HG03439 (cell line): Measurements from ENCODE around the gene LAIR2.
"Not testable (repeated sequence)": the region's sequence is repeated elsewhere in the genome, so short reads cannot be mapped to it uniquely, and the experiment has no call there.

ENCODE experiments used
- ATAC-seq: cut with Tn5 transposase; IDR thresholded peaks from one replicate; pipeline ENCODE4 v1.9.1; 2021; ENCODE audit warnings: mild to moderate bottlenecking, moderate library complexity; ENCODE audit not compliant: unreplicated experiment

The LAIR2 gene

DNA sequence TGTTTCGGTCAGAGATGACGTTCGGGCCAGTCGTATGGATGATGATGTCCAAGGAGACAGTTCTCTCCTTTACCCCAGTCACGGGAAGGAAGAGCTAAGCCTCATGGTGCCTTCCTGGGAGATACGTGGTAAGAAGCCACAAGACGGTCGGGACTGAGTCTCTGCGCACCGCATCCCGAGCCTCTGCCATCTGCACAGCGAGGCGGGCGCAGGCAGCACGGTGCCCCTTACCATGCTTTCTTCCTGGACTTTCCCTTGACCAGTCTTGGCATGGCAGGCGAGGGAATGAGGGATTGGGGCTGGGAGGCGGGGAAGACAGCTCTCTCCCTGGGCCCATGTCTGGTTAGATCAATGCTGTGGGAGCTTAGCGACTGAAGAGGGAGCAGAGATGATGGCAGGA, 10.1 kb upstream of the LAIR2 start:
- ATAC-seq, result no peak

DNA sequence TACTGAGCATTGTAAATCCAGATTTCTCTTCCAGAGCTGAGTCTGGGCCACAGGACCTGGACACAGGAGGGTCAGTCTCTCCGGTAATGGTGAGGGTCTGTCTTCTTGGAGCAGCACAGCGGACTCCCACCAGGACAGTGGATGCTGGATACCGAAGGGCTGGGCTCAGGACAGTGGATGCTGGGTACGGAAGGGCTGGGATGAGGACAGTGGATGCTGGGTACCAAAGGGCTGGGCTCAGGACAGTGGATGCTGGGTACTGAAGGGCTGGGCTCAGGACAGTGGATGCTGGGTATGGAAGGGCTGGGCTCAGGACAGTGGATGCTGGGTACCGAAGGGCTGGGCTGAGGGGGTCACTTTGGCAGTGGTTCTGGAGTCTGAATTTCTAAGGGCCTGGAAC, 9.6 kb upstream of the LAIR2 start:
- ATAC-seq, result not testable (repeated sequence)

DNA sequence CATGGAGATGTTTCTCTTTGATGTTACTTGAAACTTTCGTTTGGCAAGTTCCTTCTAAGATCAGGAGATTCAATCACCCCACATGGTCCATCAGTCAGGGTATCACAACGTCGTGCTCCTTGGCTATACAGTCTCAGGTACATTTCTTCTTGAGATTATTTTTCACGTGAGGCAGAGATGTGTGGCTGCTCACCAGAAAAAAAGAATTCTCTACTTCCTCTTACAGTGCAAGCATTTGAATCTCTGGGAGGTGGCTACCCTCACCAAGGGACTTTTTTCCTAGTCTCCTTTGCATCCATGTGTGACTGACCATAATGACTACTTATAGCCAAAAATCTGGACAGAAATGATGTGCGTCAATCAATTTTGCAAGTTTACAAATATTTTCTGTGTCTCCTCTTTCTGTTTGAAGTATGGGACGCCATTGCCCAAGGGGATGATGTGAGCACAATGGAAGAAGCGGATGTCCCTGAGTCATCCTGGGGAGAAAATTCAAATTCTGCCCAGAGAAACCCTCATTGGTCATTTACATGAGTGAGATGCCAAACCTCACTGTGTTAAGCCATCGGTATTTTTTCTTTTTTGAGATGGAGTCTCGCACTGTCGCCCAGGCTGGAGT, 8.6 kb upstream of the LAIR2 start:
- no peak for ATAC-seq

DNA sequence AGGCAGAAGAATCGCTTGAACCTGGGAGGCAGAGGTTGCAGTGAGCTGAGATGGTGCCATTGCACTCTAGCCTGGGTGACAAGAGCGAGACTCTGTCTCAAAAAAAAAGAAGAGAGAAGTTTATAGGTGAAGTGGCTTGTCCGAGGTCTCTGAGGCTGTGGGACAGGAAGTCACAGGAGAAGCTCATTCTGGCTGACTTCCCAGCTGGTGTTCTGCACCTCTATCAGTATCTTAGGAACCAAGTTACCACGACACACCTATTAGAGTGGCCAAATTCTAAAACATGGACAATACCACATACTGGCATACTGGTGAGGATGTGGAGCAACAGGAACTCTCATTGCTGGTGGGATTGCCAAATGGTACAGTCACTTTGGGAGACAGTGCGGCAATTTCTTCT, 7.3 kb upstream of the LAIR2 start:
- not testable (repeated sequence) for ATAC-seq

DNA sequence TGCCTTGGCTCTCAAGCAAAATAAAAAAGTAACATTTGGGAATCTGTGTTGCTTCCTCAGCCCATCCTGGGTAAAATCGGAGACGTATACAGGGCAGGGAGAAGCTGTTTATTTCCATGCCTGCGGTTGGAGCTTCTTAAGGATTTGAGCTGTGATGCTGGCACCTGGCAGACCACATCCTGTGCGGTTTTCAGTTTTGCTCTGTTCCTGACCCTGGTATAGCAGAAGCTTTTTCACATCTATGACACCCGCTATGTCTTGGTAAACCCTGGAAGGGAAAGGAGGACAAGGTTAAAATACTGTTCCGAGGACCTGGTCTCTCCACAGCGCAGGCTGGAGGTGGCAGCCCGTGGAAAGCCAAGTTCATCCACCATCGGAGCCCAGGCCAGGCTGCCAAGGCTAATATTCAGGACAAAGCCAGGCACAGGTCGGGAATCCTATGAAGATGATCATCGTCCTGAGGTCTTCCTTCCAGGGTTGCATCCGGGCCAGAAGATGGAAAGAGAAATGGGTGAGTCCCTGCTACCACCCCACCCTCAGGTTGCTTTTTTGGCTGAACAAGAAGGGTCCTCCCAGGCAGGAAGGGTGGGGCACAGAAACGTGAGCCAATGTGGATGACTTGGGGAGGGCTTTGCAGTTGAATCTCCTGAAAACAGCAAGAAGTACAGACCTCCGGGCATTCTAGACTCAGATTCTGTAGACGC, 4.7 kb upstream of the LAIR2 start:
- not testable (repeated sequence) for ATAC-seq

DNA sequence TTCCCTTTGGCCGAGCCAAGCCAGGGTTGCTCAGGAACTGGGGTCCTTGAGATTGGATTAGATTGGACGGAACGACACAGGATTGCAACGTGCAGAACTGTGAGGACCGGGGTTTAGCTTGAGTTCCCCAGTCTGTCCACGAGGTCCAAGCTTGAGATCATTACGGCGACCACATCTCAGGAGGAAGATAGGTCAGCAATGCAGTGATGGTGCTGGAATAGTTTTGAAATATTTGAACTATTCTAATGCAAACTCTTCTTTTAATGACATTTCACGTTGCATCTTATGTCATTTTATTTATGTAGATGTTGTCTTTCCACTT, 4.2 kb upstream of the LAIR2 start:
- not testable (repeated sequence) for ATAC-seq

DNA sequence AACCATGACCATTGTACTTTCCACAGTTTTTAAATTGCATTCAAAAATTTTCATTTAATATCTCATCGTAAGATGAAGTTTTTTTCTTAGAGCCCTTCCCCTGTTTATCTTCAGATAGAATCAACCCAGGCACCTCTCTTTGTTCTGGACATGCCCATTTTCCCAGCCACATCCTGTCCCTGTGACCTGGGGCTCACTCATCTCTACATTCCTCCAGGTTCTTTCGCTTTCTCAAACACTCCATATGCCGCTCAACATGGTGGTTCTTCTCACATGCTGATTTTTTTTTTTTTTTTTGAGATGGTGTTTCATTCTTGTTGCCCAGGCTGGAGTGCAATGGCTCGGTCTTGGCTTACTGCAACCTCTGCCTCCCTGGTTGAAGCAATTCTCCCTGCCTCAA, 2.9 kb downstream of the LAIR2 start:
- ATAC-seq, result not testable (repeated sequence)

DNA sequence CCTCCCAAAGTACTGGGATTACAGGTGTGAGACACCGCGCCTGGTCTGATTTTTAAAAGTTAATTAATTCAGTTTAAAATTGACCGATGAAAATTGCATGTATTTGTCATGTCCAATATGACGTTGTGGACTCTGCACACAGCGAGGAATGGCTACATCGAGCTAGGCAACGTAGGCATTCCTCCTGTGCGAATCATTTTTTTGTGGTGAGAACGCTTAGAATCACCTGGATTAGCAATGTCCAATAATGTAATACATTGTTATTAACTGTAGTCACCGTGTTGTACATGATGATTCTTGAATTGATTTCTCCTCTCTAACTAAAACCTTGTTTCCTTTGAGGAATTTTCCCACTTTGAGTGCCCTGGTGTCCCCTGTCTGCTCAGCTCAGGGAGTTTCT, 3.4 kb downstream of the LAIR2 start:
- ATAC-seq, result no peak

DNA sequence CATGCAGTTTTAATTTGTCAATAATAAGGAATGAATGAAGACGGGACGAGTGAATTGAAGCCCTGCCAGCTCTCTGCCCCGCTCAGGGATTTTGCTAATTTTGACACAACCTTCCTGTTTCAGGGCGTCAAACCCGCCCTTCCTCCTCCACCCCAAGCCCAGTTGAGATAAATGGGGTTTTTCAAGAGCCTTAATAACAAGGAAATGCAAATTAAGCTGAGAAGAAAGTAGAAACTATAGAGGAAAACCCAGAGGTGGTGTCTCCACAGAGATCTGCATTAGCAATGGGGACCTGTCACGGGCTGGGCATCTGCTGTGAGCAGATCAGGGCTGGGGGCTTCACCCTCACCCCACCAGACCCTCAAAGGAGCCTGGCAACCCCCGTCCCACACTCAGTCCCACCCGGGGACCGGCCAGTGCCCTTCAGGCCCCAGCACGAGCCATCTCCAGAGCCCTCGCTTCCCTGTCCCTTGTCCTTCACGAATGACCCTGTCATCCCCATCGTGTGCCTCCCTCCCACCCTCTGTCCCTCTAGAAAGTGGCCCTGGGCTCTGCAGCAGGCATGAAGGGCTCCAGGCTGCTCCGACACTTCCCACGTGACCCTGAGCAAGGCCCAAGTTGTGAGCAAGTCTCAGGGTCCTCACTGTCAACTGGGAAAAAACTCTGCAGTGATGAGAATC, 4.5 kb downstream of the LAIR2 start:
- not testable (repeated sequence) for ATAC-seq

DNA sequence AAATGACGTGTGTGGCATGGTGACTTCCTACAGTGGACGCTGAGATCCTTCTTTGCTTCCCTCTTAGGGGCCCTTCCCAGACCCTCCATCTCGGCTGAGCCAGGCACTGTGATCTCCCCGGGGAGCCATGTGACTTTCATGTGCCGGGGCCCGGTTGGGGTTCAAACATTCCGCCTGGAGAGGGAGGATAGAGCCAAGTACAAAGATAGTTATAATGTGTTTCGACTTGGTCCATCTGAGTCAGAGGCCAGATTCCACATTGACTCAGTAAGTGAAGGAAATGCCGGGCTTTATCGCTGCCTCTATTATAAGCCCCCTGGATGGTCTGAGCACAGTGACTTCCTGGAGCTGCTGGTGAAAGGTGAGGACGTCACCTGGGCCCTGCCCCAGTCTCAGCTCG, 5.2 kb downstream of the LAIR2 start:
- no peak for ATAC-seq

DNA sequence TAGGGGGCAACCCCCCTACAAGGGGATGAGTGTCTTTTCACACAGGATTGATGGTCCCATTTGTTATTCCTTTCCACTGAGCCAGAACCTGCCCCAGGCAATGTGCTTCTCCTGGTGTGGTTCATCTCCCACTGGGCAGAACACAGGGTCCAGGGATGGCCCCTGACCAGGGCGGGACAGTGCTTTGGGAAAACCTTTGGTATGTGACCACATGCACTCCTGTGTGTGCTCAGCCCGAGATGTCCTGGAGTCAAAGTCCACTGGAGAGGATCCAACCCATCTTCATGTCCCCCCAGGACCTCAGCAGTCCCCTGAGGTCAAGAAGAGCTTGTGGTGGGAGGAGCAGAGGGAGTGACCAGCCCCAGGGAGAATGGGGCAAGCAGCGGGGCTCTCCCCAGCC, 5.9 kb downstream of the LAIR2 start:
- ATAC-seq, result not testable (repeated sequence)

DNA sequence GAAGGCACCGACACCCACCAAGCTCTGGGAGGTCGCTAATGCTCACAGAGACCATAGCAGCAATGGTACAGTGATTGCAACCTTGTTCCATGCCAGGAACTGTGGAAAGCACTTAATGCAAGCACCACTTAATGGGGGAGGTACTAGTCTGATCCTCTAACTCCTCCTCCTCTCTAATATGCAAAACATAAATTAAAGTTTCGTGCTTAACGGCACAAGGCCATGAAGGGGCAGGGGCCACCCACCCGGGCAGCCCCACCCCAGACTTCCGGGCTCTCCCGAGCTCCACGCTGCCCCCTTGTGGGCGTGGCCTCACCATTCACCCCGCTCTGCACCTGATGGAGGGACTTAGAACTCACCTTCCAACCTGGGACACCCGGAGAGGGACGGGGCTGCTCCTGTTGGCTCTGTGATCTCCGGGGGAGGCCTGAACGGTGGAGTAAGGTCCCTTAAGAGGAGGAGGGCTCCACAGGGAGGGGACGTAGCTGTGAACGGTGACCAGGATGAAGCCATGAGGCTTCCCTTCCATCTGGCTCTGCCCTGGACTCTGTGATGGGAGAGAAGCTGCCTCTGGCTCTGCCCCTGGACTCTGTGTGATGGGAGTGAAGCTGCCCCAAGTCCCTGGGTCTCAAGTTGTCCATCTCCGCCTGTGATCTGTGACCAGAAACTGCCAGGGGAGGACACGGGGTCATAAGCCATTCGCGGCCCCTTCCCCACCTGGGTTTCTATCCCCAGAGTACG, 6.7 kb downstream of the LAIR2 start:
- not testable (repeated sequence) for ATAC-seq

DNA sequence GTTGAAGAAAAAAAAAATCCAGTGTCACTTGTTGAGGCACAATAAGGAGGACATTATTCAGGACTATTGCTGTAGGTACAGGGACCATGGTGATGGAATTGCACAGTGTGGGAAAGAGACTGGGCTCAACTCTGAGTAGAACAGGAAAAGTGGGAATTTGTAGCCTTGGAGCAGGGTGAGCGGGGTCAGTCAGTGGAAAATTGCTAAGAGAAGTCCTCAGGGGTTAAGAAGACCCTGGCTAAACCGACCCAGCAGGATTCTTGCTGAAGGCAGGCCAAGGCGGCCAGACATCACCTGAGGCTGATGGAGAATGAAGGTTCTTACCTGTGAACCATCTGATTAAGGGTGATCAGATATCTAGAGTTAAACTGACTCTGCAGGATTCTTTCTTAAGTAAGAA, 12.5 kb downstream of the LAIR2 start:
- no peak for ATAC-seq

DNA sequence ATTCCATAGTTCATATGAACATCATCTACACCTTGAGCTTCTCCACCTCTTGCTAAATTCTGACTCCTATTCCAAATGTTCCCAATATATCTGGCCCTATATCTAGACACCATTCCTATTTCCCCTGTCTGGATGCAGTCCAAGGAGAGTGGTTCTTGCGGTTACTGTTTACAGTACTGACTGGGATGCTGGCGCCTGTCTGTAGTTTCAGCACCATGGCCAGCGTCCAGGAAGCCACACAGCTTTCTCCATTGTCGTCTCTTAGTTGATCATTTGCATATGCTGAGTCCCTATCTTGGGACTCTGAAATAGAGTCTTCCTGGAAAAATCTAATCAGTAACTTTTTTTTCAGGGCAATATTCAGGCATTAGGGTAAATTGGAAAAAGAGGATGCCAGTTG, 14.9 kb downstream of the LAIR2 start:
- ATAC-seq, result no peak

DNA sequence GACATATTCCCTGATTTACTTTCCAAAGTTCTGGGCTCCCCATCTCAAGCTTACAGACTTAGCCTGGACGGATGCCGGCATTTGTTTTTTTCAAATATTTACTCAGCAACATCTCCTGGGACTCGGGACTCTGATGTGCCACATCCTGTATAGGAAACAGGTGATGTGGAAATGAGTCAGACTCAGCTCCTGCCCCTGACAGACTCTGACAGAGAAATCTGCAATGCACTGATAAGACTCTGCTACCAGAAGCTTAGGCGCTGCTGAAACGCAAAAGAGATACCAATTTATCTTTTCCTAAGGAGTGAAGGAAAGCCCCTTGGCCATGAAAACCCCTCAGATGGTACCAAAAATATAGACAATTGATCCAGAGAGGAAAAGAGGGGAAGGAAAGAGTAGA, 16.2 kb downstream of the LAIR2 start:
- no peak for ATAC-seq

DNA sequence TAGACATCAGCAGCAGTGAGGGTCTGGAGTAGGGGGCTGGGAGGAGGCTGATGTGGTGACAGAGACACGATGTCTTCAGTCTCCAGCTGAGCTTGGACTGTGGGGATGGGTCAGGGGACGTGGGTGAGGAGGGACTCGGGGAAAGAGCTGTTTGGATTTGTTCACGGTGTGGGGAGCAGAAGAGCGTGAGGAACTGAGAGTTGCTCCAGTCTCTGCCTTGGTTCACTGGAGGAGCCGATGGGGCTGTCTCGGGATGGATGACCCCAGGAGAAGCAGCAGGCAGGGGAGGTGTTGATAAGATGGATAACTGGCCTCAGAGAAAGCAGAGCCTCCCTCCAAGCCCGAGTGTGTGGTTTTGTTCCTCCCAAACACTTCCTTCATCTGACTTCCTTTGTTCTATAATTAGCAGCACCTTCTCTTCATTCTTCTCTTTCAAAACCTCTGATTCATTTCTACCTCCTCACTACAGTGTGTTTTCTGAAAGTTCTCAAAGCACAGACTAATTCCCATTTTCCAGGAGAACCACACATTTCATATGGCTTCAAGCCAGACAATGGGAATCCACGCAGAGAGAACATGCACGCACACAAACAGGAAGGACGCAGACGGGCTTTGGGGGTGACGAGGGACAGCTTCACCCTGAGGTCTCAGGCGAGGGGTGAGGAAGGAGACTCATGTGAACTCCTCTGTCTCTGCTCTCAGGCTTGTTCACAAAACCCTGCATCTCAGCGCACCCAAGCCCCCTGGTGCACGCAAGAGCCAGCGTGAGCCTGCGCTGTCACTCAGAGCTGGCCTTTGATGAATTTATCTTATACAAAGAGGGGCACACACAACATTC, 18.6 kb downstream of the LAIR2 start:
- no peak for ATAC-seq

DNA sequence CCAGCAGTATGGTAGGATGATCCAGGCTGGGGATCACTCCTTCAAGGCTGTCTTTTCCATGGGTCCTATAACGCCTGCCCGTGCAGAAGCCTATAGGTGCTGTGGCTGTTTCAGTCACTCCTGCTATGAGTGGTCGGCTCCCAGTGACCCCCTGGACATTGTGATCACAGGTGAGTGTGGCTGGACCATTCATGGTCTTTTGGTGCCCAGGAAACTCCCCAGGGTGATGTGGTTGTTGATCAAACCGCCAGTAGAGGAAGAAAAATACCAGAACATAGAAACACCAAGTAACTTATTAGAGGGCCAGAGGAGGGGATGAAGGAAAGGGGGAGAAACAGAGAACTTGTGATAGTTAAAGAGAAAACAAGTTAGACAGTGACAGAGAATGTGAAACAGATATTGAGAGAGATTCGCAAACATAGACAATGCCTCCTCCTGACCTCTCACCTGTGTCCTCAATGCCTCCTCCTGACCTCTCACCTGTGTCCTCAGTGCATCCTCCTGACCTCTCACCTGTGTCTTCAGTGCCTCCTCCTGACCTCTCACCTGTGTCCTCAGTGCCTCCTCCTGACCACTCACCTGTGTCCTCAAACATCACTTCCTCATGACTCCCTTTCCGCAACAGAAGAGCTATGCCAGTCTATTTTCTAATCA, 19.4 kb downstream of the LAIR2 start:
- ATAC-seq, result no peak

DNA sequence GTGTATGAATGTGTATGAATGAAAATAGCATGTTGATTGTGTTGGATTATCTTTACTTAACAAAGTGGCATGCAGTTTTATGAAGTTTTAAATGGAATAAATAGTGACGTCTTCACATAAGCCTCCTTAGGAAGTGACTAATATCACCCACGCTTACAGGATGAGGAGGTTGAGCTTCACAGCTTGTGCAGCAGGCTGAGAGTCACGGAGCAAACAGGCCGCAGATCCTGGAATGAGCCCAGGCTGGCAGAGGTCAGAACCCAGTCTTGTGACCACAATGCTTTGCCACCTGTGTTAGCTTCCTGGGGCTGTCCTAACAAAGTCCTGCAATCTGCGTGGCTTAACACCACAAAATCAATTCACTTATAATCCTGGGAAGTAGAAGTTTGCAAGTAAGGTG, 20.8 kb downstream of the LAIR2 start:
- ATAC-seq, result no peak

DNA sequence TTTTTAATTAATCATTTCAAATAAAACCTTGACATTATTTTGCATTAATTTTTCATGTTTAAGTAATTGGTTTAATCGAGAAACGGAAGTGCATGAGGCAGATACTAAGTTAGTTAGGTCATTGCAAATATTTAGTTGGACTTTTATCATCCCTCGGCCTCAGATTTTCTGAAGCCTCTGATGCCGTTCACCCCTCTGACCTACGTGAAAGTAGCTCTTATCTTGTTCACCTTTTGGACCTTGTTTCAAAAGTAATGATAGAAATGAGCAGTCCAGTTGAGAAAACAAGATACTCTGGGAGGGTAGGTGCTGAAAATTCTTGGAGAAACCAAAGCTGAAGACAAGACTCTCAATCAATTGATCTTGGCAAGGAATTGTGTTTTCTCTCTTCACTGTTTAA, 23.0 kb downstream of the LAIR2 start:
- ATAC-seq, result no peak

DNA sequence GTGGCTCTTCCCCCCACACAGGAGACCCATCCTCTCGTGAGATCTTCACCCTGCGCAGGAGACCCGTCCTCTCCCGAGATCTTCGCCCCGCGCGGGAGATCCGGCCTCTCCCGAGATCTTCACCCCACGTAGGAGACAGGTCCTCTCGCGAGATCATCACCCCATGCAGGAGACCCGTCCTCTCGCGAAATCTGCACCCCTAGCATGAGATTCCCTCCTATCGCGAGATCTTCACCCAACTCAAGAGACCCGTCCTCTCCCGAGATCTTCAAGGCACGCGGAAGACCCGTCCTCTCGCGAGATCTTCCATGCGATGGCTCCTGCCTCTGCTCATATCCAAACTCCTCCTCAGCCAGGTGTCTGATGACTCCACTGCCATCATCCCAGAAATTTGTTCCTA, 24.3 kb downstream of the LAIR2 start:
- no peak for ATAC-seq
